ENCODE results near the gene CCDC192.

DNA sequence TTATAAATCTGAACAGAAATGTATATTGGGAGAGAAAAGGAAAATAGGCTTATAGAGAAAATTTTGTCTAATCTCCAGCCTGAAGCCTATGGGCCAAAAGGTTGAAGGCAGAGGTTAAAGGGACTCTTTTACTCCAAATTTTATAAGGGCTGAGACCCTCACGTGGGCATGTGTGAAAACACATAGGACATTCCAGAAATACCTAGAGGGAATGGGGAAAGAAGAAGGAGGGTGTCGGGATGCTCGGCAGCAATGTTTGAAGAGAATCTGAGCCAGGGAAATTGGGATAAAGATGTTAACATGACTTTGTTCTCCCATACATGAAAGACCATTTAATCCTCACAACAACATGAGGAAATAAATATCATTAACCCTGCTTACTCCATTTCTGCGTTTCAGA is 278.3 kb downstream of the CCDC192 start:
- TF ChIP-seq, protein P1, sequence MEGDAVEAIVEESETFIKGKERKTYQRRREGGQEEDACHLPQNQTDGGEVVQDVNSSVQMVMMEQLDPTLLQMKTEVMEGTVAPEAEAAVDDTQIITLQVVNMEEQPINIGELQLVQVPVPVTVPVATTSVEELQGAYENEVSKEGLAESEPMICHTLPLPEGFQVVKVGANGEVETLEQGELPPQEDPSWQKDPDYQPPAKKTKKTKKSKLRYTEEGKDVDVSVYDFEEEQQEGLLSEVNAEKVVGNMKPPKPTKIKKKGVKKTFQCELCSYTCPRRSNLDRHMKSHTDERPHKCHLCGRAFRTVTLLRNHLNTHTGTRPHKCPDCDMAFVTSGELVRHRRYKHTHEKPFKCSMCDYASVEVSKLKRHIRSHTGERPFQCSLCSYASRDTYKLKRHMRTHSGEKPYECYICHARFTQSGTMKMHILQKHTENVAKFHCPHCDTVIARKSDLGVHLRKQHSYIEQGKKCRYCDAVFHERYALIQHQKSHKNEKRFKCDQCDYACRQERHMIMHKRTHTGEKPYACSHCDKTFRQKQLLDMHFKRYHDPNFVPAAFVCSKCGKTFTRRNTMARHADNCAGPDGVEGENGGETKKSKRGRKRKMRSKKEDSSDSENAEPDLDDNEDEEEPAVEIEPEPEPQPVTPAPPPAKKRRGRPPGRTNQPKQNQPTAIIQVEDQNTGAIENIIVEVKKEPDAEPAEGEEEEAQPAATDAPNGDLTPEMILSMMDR (IDR thresholded peaks at IDR 0.05), result no peak
- TF ChIP-seq POLR2A (IDR thresholded peaks at IDR 0.05), result no peak
